Stimulated activated memory B cell treated with anti-CD40 and anti-IgM and Interleukin-4, amounts not matched to agents 10 μg/mL and 1 μg/mL and 100 μg/mL, for 72 hours (primary cell): ENCODE results near the gene MYO1B.

ENCODE experiments used
- ATAC-seq: fragments of 150-1000 bp; cut with Tn5 transposase; 2 replicates; pipeline ENCODE4 v1.10.0; 2021
- H3K27ac Mint-ChIP-seq: one replicate; pipeline ENCODE4 v1.8.0; 2022; ENCODE audit warnings: mild to moderate bottlenecking, mixed read lengths
- H3K27me3 Mint-ChIP-seq: one replicate; pipeline ENCODE4 v1.8.0; 2022; ENCODE audit warnings: mixed read lengths
- H3K36me3 Mint-ChIP-seq: one replicate; pipeline ENCODE4 v1.8.0; 2022; ENCODE audit warnings: mixed read lengths
- H3K4me1 Mint-ChIP-seq: one replicate; pipeline ENCODE4 v1.8.0; 2022; ENCODE audit warnings: mixed read lengths
- H3K4me3 Mint-ChIP-seq: one replicate; pipeline ENCODE4 v1.8.0; 2022; ENCODE audit warnings: mild to moderate bottlenecking, moderate library complexity, mixed read lengths
- H3K9me3 Mint-ChIP-seq: one replicate; pipeline ENCODE4 v1.8.0; 2022; ENCODE audit warnings: mixed read lengths

MYO1B gene

DNA sequence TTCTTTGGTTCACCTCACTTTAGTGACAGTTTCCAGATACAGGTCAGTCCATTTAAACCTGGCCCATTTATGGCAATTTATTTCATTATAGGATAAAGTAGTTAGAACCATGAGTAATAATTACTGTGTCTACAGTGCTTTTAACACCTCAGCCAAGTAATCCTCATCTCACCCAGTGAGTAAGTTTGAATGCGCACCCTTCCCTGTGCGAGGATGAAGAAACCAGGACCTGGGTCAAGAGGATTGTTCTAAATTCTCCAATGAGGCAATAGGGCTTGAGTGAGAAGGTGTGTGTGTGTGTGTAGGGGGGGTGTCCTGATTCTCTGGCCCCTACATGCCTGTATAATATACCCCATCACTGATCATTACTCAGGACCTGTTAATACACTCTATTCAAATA is 854 bp upstream of the MYO1B start:
- no peak for ATAC-seq
- Mint-ChIP-seq H3K27ac (no peak overlapping the region), H3K9me3 (no peaks in the 10 kb centered on the region), H3K4me3 (no peak overlapping the region), H3K36me3 (no peaks in the 10 kb centered on the region), H3K27me3 (peaks cover 13% of the 10 kb centered on the region), H3K4me1 (peaks cover 30% of the 10 kb centered on the region)

DNA sequence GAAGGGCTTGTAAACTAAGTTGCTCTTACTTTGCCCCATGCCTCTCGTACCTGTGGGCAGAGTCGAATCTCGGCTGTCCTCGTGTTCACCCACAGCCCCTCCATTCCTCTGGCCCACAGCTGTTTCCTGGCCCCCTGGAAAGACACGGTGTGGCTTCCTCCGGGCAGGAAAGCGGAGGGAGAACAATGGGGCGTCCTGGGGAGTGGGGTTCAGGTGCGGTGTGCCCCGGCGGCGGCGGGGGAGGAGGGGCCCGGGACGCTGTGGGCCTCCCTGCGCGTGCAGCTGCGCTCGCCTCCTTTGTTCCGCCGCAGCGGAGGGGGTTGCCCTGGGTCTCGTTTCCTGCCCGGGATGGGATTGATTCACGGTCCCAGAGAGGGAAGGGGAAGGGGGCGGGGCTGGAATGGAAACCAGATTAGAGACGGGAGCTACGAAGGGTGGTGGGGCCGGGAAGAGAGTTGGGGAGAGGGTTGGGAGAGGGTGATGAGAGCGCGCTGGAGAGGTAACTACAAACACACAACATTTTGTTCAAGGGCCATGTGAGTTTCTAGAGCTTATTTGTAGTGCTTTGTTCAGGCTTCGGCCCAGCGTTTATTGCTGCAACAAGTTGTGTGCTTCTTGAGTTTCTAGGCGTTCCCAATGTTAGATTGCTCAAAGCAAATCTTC is 796 bp downstream of the MYO1B start:
- peak; percentile 24 for ATAC-seq
- Mint-ChIP-seq H3K36me3 (no peaks in the 10 kb centered on the region), H3K27me3 (peaks cover 13% of the 10 kb centered on the region), H3K9me3 (no peaks in the 10 kb centered on the region), H3K4me1 (peaks cover 30% of the 10 kb centered on the region), H3K4me3 (peak overlapping the region; percentile 74), H3K27ac (peak overlapping the region; percentile 40)

DNA sequence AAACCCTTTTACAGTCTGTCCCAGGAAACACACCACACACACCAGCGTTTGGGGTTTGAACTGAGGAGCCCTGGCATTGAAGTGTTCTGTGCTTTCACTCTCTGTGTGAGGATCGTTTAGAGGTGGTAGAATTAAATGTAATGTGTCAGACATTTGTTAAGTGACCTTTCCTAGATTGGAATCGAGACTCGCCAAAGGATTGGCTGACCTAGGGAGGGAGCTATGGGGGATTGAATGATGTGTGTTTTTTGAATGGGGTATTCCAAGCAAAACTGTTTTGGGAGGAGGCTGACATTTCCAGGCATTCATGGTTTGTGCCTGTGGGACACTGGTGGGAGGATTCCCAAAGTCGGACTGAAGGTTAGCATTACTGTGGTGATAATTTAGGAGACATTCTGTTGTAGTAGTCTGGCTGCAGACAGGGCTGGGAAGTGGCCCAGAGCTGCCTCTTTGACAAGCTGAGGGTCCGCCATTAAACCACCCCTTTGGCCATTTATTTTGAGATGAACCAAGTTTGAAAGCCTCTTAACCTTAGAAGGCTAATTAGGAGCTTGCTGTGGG is 1.7 kb downstream of the MYO1B start:
- H3K27me3 Mint-ChIP-seq: peaks cover 13% of the 10 kb centered on the region
- H3K27ac Mint-ChIP-seq: no peak overlapping the region
- H3K4me1 Mint-ChIP-seq: peaks cover 30% of the 10 kb centered on the region
- H3K36me3 Mint-ChIP-seq: no peaks in the 10 kb centered on the region
- H3K4me3 Mint-ChIP-seq: no peak overlapping the region
- no peaks in the 10 kb centered on the region for H3K9me3 Mint-ChIP-seq
- ATAC-seq: no peak

GRCh38 chr2:191247381-191248057 is 2.3 kb downstream of the MYO1B start:
- Mint-ChIP-seq H3K9me3 (no peaks in the 10 kb centered on the region), H3K27me3 (peaks cover 13% of the 10 kb centered on the region), H3K4me1 (peaks cover 30% of the 10 kb centered on the region), H3K36me3 (no peaks in the 10 kb centered on the region), H3K27ac (no peak overlapping the region), H3K4me3 (no peak overlapping the region)
- ATAC-seq: no peak

- Mint-ChIP-seq H3K27ac (no peak overlapping the region), H3K4me3 (no peak overlapping the region), H3K9me3 (no peaks in the 10 kb centered on the region), H3K36me3 (no peaks in the 10 kb centered on the region), H3K4me1 (peaks cover 21% of the 10 kb centered on the region), H3K27me3 (peaks cover 13% of the 10 kb centered on the region)
- no peak for ATAC-seq
Observed at GRCh38 chr2:191249156-191249813, 4.1 kb downstream of the MYO1B start.

- Mint-ChIP-seq H3K4me3 (no peak overlapping the region), H3K9me3 (no peaks in the 10 kb centered on the region), H3K36me3 (no peaks in the 10 kb centered on the region), H3K27me3 (peaks cover 13% of the 10 kb centered on the region), H3K27ac (no peak overlapping the region), H3K4me1 (peaks cover 21% of the 10 kb centered on the region)
- no peak for ATAC-seq
Observed at GRCh38 chr2:191250400-191250799, 5.2 kb downstream of the MYO1B start.

DNA sequence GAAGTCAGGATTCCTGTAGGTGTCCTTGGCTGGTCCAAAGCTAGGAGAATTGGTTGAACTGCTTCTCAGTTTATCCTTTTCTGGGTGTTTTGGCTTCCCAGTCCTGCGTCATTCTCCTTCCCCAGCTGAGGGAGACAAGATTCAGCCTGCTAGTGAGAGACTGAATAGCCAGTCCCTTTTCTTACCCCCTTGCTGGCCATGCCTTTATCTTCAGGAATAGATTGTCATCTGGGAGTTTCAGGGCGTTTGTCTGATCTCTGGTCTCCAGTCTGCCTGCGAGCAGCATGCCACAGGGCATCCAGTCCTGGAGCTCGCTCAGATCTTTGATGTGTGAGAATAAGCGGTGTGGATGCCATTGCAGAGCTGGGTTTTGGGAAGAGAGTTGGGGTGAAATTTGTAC is 5.8 kb downstream of the MYO1B start:
- peaks cover 18% of the 10 kb centered on the region for H3K4me1 Mint-ChIP-seq
- no peak overlapping the region for H3K4me3 Mint-ChIP-seq
- H3K27me3 Mint-ChIP-seq: peaks cover 13% of the 10 kb centered on the region
- no peak overlapping the region for H3K27ac Mint-ChIP-seq
- H3K36me3 Mint-ChIP-seq: no peaks in the 10 kb centered on the region
- ATAC-seq: no peak
- H3K9me3 Mint-ChIP-seq: no peaks in the 10 kb centered on the region

- peaks cover under 1% of the 10 kb centered on the region for H3K4me1 Mint-ChIP-seq
- H3K9me3 Mint-ChIP-seq: no peaks in the 10 kb centered on the region
- H3K4me3 Mint-ChIP-seq: no peak overlapping the region
- H3K36me3 Mint-ChIP-seq: no peaks in the 10 kb centered on the region
- no peak for ATAC-seq
- no peak overlapping the region for H3K27ac Mint-ChIP-seq
- H3K27me3 Mint-ChIP-seq: no peaks in the 10 kb centered on the region
Observed at GRCh38 chr2:191252699-191253098, 7.5 kb downstream of the MYO1B start.

DNA sequence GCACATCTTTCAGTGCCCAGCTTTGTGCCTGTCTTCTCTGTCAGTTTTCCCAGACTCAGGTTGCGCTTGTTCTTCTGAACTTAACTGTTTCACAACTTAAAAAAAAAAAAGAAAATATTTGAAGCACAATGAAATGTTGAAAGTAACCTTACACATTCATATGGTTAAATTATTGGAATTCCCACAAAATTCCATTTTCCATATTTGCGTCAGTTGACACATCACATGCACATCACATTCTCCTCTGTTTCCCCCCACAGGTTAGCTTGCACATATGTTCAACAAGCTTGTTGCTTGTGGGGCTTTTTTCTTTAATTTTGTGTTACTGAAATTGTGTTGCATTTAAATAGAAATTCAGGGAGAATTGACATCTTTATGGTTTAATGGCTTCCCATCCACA is 8.3 kb downstream of the MYO1B start:
- H3K27ac Mint-ChIP-seq: no peak overlapping the region
- H3K36me3 Mint-ChIP-seq: no peaks in the 10 kb centered on the region
- no peaks in the 10 kb centered on the region for H3K9me3 Mint-ChIP-seq
- H3K4me1 Mint-ChIP-seq: no peaks in the 10 kb centered on the region
- no peaks in the 10 kb centered on the region for H3K27me3 Mint-ChIP-seq
- H3K4me3 Mint-ChIP-seq: no peak overlapping the region
- no peak for ATAC-seq

- Mint-ChIP-seq H3K4me1 (no peaks in the 10 kb centered on the region), H3K27ac (no peak overlapping the region), H3K9me3 (no peaks in the 10 kb centered on the region), H3K4me3 (no peak overlapping the region), H3K36me3 (no peaks in the 10 kb centered on the region), H3K27me3 (no peaks in the 10 kb centered on the region)
- ATAC-seq: no peak
Observed at GRCh38 chr2:191255271-191255670, 10.1 kb downstream of the MYO1B start.

GRCh38 chr2:191255756-191256312 is 10.6 kb downstream of the MYO1B start:
- Mint-ChIP-seq H3K4me3 (no peak overlapping the region), H3K9me3 (no peaks in the 10 kb centered on the region), H3K36me3 (no peaks in the 10 kb centered on the region), H3K27me3 (no peaks in the 10 kb centered on the region), H3K27ac (no peak overlapping the region), H3K4me1 (no peaks in the 10 kb centered on the region)
- no peak for ATAC-seq

GRCh38 chr2:191257934-191258333 is 12.7 kb downstream of the MYO1B start:
- H3K27ac Mint-ChIP-seq: no peak overlapping the region
- H3K36me3 Mint-ChIP-seq: no peaks in the 10 kb centered on the region
- H3K4me1 Mint-ChIP-seq: no peaks in the 10 kb centered on the region
- H3K9me3 Mint-ChIP-seq: no peaks in the 10 kb centered on the region
- no peaks in the 10 kb centered on the region for H3K27me3 Mint-ChIP-seq
- H3K4me3 Mint-ChIP-seq: no peak overlapping the region
- ATAC-seq: no peak

- Mint-ChIP-seq H3K36me3 (no peaks in the 10 kb centered on the region), H3K27me3 (no peaks in the 10 kb centered on the region), H3K4me3 (no peak overlapping the region), H3K4me1 (no peaks in the 10 kb centered on the region), H3K27ac (no peak overlapping the region), H3K9me3 (no peaks in the 10 kb centered on the region)
- no peak for ATAC-seq
Observed at GRCh38 chr2:191258996-191259395, 13.8 kb downstream of the MYO1B start.

- H3K27me3 Mint-ChIP-seq: no peaks in the 10 kb centered on the region
- no peaks in the 10 kb centered on the region for H3K4me1 Mint-ChIP-seq
- no peak for ATAC-seq
- no peaks in the 10 kb centered on the region for H3K9me3 Mint-ChIP-seq
- H3K4me3 Mint-ChIP-seq: no peak overlapping the region
- H3K27ac Mint-ChIP-seq: no peak overlapping the region
- no peaks in the 10 kb centered on the region for H3K36me3 Mint-ChIP-seq
Observed at GRCh38 chr2:191262436-191262835, 17.2 kb downstream of the MYO1B start.

- Mint-ChIP-seq H3K27me3 (no peaks in the 10 kb centered on the region), H3K27ac (no peak overlapping the region), H3K36me3 (no peaks in the 10 kb centered on the region), H3K4me1 (no peaks in the 10 kb centered on the region), H3K9me3 (no peaks in the 10 kb centered on the region), H3K4me3 (no peak overlapping the region)
- no peak for ATAC-seq
Observed at GRCh38 chr2:191263050-191263449, 17.8 kb downstream of the MYO1B start.
